MM.1S (cell line): ENCODE measurements around the gene SIK2.

ENCODE experiments used
- DNase-seq: peaks from one replicate; pipeline ENCODE4 v3.0.0-alpha.2; 2015
- H2AFZ ChIP-seq: fragments of 300-600 bp; sonication (generic); 2 replicates; pipeline ENCODE4 v1.6.0; 2016; ENCODE audit warnings: antibody characterized with exemption, low read length
- H3F3A ChIP-seq: fragments of 300-600 bp; sonication (generic); 2 replicates; pipeline ENCODE4 v1.6.1; 2016; ENCODE audit warnings: mild to moderate bottlenecking, antibody characterized with exemption, low read length, moderate library complexity, mixed read lengths; ENCODE audit not compliant: insufficient read depth
- H3K27ac ChIP-seq: fragments of 300-600 bp; sonication (generic); 2 replicates; pipeline ENCODE4 v1.5.1; 2016; ENCODE audit warnings: mild to moderate bottlenecking, low read length
- H3K27me3 ChIP-seq: fragments of 300-600 bp; sonication (generic); replicated peaks from 2 replicates; pipeline ENCODE4 v1.6.0; 2016; ENCODE audit warnings: low read length; ENCODE audit not compliant: insufficient read depth
- H3K36me3 ChIP-seq: fragments of 300-600 bp; sonication (generic); replicated peaks from 2 replicates; pipeline ENCODE4 v1.6.1; 2016; ENCODE audit warnings: mild to moderate bottlenecking, low read length, mixed read lengths; ENCODE audit not compliant: insufficient read depth
- H3K4me1 ChIP-seq: fragments of 300-600 bp; sonication (generic); 2 replicates; pipeline ENCODE4 v1.6.1; 2016; ENCODE audit warnings: low read length, mixed read lengths
- H3K4me2 ChIP-seq: fragments of 300-600 bp; sonication (generic); 2 replicates; pipeline ENCODE4 v1.6.0; 2016; ENCODE audit warnings: low read depth, low read length
- H3K4me3 ChIP-seq: fragments of 300-600 bp; sonication (generic); 2 replicates; pipeline ENCODE4 v1.5.1; 2016; ENCODE audit warnings: low read length, mixed read lengths
- H3K79me2 ChIP-seq: fragments of 300-600 bp; sonication (generic); 2 replicates; pipeline ENCODE4 v1.6.1; 2016; ENCODE audit warnings: mixed run types, low read length, mixed read lengths
- H3K9ac ChIP-seq: fragments of 300-600 bp; sonication (generic); 2 replicates; pipeline ENCODE4 v1.6.1; 2016; ENCODE audit warnings: low read length, mixed read lengths
- H3K9me2 ChIP-seq: fragments of 300-600 bp; sonication (generic); replicated peaks from 2 replicates; pipeline ENCODE4 v1.6.1; 2016; ENCODE audit warnings: mild to moderate bottlenecking, low read length, mixed read lengths; ENCODE audit not compliant: insufficient read depth
- H3K9me3 ChIP-seq: fragments of 300-600 bp; sonication (generic); replicated peaks from 2 replicates; pipeline ENCODE4 v1.6.1; 2016; ENCODE audit warnings: mild to moderate bottlenecking, low read length, mixed read lengths; ENCODE audit not compliant: insufficient read depth
- H4K20me1 ChIP-seq: fragments of 300-600 bp; sonication (generic); 2 replicates; pipeline ENCODE4 v1.6.1; 2016; ENCODE audit warnings: mild to moderate bottlenecking, low read length, moderate library complexity, mixed read lengths; ENCODE audit not compliant: insufficient read depth
- EZH2 ChIP-seq: fragments of 300-600 bp; sonication (generic); optimal IDR thresholded peaks from 2 replicates; pipeline ENCODE3; 2017; ENCODE audit warnings: low read depth, mild to moderate bottlenecking, antibody characterized with exemption, low read length, mixed read lengths
- EZH2phosphoT487 ChIP-seq: fragments of 300-600 bp; sonication (generic); IDR thresholded peaks from 2 replicates; pipeline ENCODE4 v1.6.1; 2018; ENCODE audit warnings: antibody characterized with exemption, low read length
- TF ChIP-seq, protein P1 (sequence below): fragments of 300-600 bp; sonication (generic); IDR thresholded peaks from 2 replicates; pipeline ENCODE4 v1.5.1; 2016; ENCODE audit warnings: antibody characterized with exemption, low read length, mixed read lengths

Gene SIK2

DNA sequence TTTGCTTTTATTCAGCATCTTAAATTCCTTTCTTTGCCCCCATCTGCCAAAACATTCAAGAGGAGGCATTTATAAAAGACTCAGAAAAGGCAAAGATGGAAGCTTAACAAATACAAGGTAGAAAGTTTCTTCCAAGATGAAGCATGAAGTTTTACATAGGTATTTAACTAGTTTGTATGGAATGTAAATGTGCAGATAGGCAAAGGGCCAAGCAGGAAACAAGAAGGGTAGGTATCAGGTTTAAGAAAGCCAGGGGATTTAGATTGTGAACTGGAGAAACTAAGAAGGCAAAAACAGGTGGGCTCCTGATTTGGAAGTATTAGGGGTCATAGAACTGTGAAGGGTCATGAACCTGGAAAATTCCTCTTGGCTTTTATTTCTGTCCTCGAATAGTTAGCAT is 101.3 kb downstream of the SIK2 start:
- no peak overlapping the region for H3K27ac ChIP-seq
- no peaks in the 10 kb centered on the region for H3K79me2 ChIP-seq
- no peaks in the 10 kb centered on the region for H3K9me3 ChIP-seq
- no peak overlapping the region for H3K4me2 ChIP-seq
- H3K27me3 ChIP-seq = no peaks in the 10 kb centered on the region
- TF ChIP-seq EZH2phosphoT487 = no peak
- TF ChIP-seq, protein P1, sequence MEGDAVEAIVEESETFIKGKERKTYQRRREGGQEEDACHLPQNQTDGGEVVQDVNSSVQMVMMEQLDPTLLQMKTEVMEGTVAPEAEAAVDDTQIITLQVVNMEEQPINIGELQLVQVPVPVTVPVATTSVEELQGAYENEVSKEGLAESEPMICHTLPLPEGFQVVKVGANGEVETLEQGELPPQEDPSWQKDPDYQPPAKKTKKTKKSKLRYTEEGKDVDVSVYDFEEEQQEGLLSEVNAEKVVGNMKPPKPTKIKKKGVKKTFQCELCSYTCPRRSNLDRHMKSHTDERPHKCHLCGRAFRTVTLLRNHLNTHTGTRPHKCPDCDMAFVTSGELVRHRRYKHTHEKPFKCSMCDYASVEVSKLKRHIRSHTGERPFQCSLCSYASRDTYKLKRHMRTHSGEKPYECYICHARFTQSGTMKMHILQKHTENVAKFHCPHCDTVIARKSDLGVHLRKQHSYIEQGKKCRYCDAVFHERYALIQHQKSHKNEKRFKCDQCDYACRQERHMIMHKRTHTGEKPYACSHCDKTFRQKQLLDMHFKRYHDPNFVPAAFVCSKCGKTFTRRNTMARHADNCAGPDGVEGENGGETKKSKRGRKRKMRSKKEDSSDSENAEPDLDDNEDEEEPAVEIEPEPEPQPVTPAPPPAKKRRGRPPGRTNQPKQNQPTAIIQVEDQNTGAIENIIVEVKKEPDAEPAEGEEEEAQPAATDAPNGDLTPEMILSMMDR = no peak
- TF ChIP-seq EZH2 = no peak
- no peak overlapping the region for H3K4me3 ChIP-seq
- H4K20me1 ChIP-seq = no peaks in the 10 kb centered on the region
- H3K4me1 ChIP-seq = no peaks in the 10 kb centered on the region
- H3K9ac ChIP-seq = no peak overlapping the region
- no peaks in the 10 kb centered on the region for H3K36me3 ChIP-seq
- H2AFZ ChIP-seq = no peak overlapping the region
- DNase-seq = no peak
- H3K9me2 ChIP-seq = no peaks in the 10 kb centered on the region
- no peaks in the 10 kb centered on the region for H3F3A ChIP-seq

DNA sequence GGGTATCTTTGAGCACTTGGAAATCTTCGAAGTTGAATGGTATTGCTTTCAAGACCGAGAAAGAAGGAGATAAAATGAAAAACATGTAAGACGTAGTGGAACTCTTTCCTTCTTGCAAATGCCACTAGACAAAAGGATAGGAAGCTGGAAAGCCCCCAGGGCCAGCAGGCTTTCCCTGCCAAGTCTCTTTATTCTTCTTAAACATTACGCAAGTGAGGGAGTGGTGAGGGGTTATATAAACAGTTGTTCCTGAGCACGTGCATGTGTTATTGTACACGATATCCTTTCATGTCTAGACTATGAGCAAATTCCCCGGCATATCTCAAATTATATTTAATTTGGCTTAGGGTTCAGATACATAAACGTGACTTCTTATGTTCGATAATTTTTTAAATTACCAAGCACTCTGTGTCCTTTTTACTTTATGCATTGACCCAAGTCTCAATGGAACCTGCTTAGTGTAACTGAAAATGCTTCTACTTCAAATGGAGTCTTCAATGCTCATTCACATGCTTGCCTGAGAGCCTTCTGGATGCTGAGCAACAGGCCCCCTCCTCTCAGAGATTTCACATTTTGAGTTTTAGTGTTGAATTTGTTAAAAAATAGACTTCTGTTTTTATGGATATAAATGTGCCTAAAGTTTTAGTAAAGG is 104.9 kb downstream of the SIK2 start:
- no peaks in the 10 kb centered on the region for H3K4me1 ChIP-seq
- no peak overlapping the region for H3K4me3 ChIP-seq
- no peak overlapping the region for H3K9ac ChIP-seq
- H3F3A ChIP-seq = no peaks in the 10 kb centered on the region
- H3K4me2 ChIP-seq = no peak overlapping the region
- no peaks in the 10 kb centered on the region for H3K27me3 ChIP-seq
- TF ChIP-seq EZH2phosphoT487 = no peak
- TF ChIP-seq EZH2 = no peak
- TF ChIP-seq, protein P1 = no peak
- no peak overlapping the region for H3K27ac ChIP-seq
- H2AFZ ChIP-seq = no peak overlapping the region
- no peaks in the 10 kb centered on the region for H3K9me3 ChIP-seq
- DNase-seq = no peak
- no peaks in the 10 kb centered on the region for H3K36me3 ChIP-seq
- no peaks in the 10 kb centered on the region for H3K9me2 ChIP-seq
- no peaks in the 10 kb centered on the region for H4K20me1 ChIP-seq
- no peaks in the 10 kb centered on the region for H3K79me2 ChIP-seq

DNA sequence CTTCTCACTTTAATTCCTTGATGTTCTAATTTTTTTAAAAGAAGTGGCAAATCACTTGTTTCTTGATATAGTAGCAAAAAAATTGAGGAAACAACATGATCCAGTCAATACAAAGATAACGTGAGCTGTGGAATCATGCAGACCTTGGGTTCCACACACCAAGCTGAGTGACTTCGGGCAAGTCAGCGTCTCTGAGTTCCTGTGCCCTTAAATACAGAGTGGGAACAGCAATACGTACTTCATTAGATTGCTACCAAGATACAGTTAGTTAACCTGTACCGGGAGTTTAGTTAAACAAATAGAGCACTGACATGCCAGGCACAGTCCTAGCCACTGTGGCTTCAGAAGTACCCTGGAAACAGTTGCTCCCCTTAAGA is 105.4 kb downstream of the SIK2 start:
- Histone ChIP-seq H3K9me2 (no peaks in the 10 kb centered on the region), H3K4me3 (no peak overlapping the region), H3F3A (no peaks in the 10 kb centered on the region), H3K9me3 (no peaks in the 10 kb centered on the region), H4K20me1 (no peaks in the 10 kb centered on the region), H3K27me3 (no peaks in the 10 kb centered on the region), H3K4me1 (no peaks in the 10 kb centered on the region), H3K36me3 (no peaks in the 10 kb centered on the region), H2AFZ (no peak overlapping the region), H3K4me2 (no peak overlapping the region), H3K9ac (no peak overlapping the region), H3K79me2 (no peaks in the 10 kb centered on the region), H3K27ac (no peak overlapping the region)
- TF ChIP-seq, protein P1 = no peak
- TF ChIP-seq EZH2 (no peak), EZH2phosphoT487 (no peak)
- no peak for DNase-seq
